22Rv1 (cell line): ENCODE measurements around the gene TIMM17A.

Experiments
- H3K27ac ChIP-seq: fragments of 450-650 bp; 2 replicates; pipeline ENCODE4 v1.5.1; 2017
- ZFX ChIP-seq: fragments of 450-650 bp; IDR thresholded peaks from 2 replicates; pipeline ENCODE4 v1.6.1; 2017; ENCODE audit warnings: antibody characterized with exemption, borderline replicate concordance
- TF ChIP-seq, protein P1 (sequence below): fragments of 450-650 bp; IDR thresholded peaks from 2 replicates; pipeline ENCODE4 v1.5.1; 2017; ENCODE audit warnings: mild to moderate bottlenecking

The TIMM17A gene

DNA sequence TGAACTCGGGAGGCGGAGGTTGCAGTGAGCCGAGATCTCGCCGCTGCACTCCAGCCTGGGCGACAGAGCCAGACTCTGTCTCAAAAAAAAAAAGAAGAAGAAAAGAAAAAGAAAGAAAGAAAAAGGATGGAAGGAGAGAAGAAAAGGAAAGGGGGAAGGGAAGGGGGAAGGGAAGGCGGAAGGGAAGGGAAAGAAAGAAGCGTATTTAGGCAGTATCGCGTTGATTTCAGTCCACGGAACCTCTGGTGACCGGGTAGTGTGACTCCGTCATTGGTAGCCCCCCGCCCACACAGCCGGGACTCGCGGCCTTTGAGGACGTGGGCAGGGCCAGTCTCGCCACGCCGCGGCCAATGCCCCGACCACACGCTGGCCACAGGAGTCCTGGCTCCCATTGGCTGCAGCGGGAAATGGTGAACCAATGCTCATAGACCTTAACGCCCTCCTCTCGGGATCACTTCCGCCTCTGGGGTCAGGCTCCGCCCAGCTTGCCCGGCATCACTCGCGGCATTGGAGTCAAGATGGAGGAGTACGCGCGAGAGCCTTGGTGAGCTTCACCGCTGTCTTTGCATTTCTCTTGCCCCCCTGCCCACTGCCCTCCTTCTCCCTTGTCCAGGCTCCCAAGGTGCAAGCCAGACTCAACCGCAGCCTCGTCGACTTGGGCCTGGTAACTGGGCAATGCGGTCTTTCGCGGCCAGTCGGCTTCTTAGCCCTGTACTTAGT, at the start of gene TIMM17A:
Gene TIMM17A (plus strand): TSS at position 495 of the 720 bp plus-strand sequence. CDS start 24 bp downstream, at position 519.
- TF ChIP-seq, protein P1, sequence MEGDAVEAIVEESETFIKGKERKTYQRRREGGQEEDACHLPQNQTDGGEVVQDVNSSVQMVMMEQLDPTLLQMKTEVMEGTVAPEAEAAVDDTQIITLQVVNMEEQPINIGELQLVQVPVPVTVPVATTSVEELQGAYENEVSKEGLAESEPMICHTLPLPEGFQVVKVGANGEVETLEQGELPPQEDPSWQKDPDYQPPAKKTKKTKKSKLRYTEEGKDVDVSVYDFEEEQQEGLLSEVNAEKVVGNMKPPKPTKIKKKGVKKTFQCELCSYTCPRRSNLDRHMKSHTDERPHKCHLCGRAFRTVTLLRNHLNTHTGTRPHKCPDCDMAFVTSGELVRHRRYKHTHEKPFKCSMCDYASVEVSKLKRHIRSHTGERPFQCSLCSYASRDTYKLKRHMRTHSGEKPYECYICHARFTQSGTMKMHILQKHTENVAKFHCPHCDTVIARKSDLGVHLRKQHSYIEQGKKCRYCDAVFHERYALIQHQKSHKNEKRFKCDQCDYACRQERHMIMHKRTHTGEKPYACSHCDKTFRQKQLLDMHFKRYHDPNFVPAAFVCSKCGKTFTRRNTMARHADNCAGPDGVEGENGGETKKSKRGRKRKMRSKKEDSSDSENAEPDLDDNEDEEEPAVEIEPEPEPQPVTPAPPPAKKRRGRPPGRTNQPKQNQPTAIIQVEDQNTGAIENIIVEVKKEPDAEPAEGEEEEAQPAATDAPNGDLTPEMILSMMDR: no peak; the same call in 1 of the 2 replicates
- no peak for TF ChIP-seq ZFX

DNA sequence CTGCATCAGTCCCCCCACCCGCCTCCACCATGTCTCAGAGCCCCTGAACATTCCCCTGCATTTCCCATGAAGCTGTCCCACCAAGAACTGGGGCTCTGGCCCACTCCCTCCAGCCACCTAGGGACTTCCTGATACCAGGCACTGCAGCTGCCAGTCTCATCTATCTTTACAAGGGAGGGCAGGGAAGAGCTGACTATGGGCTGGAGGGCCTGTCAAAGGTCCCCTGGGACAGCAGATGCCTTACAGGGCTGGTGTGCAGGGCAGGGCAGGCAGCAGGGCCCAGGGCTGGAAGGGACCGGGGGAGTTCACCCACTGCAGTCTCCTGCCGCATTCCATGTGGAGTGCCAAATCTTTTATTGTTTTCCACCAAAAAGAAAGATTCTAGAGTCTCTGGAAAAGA, 49.0 kb upstream of the TIMM17A start:
- no peak for TF ChIP-seq ZFX
- TF ChIP-seq, protein P1: no peak
- no peak overlapping the region for H3K27ac ChIP-seq

More for the DNA sequence above, at the start of gene TIMM17A:
- peak within 1 kb of the TSS; percentile 82 for H3K27ac ChIP-seq

DNA sequence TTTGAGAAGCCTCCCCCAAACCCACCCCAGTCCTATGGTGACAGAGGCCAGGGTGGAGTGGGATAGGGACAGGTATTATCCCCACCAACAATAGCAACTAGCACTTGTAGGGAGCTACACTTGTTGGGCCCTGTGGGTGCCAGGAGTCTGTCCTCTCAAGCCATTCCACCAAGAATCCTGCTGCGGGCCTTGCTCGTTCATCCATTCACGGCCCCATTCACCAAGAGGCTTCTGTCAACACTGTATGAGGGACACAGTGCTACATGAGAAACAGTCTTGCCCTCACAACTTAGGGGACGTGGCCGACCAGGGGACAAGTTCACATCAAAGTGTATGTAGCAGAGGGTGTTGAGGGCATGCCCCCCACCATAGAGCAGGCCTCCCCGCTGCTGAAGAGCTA, 47.7 kb upstream of the TIMM17A start:
- TF ChIP-seq, protein P1: no peak
- TF ChIP-seq ZFX: no peak
- no peak overlapping the region for H3K27ac ChIP-seq

DNA sequence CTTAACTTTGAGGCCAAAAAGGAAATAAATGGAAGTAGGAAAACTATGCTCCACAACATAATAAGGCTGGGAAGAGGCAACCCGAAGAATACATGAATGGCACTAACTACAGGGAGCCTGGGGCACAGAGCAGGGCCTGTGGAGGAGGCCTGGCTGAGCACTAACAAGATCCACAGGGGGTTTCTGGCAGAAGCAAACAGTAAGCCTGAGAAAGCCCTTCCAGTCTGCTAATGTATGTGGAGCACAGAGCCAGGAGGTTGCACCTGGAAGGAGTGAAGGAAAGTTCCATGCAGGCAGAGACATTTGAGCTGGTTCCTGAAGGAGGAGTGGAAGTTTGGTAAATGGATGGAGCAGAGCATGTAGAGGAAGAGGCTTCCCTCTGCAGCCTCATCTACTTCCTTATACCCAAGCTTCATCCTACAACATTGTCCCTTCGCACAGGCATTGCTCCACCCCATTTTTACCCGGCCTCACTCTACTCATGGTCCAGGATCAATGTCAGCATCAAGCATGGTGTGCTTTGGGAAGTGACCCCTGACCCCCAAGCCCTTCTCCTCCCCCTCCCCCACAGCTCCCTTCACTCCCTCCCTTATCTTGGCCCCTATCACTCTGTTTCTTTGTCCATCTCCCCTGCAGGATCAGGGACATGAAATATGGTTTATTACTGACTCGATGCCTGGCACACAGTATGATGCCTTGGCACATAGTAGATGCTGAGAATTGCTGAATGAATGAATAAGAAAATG, 43.3 kb upstream of the TIMM17A start:
- no peak for TF ChIP-seq ZFX
- TF ChIP-seq, protein P1: no peak
- no peak overlapping the region for H3K27ac ChIP-seq

DNA sequence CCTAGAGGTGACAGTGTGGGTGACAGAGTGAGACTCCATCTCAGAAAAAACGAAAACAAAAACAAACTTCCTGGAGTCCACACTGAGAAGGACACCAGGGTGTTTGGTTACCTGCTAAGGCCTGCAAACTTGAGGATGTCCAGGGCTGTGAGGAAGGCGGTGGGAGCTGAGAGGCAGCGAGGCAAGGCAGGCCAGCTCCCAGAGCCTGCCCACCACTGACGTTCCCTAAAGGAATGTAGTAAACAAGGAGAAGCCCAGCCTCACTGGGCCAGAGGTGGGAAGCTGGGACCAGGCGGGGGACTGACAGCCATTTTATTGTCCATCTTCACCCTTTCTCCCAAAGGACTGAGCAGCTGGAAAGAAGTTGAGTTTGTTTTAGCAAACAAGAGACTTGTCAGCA, 42.5 kb upstream of the TIMM17A start:
- H3K27ac ChIP-seq: no peak overlapping the region
- TF ChIP-seq, protein P1: no peak
- TF ChIP-seq ZFX: no peak

DNA sequence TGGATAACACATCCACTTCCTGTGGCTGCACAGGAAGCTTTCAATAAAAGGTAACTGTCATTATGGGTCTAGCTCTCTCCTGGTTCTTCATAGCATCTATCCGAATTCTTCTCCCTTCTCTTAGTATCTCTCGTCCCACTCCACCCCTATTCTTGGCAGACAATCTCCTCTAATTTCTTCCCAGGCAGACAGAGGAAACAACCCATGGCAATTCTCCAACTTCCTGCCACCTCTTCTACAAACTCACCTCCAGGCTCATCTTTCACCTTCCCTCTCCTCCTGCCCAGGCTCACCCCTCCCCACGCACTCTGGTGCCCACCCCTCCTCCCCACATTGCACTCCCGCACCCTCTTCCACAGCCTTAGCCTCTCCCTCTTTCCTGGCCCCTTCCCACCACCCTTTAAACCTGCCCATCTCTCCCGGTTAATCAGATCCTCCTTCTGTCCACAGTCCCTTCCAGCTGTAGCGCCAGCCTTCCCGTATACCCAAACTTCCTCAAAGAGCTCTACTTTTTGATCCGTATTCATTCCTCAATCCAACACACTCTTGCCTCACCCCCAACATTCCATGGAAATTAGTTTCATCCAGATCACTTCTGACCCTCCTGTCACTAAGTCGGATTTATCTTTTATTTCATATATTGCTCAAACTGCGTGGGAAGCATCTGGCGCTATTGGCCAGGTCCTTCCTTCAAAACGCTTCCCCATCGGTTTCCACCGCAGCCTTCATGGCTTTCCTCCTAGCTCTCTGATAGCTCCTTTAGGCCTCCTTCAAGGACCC, 40.7 kb upstream of the TIMM17A start:
- H3K27ac ChIP-seq: no peak overlapping the region
- TF ChIP-seq, protein P1: no peak
- TF ChIP-seq ZFX: no peak
